ENCODE results near the gene ZNF771.

GRCh38 chr16:30358990-30359870 is 48.2 kb upstream of the ZNF771 start:
- no peak for TF ChIP-seq CTCF (conservative IDR thresholded peaks at IDR 0.05)
- no peak for TF ChIP-seq EZH2 (IDR thresholded peaks at IDR 0.05; ENCODE audit: low read depth)

Data from PC-9 (cell line).